ENCODE results near the gene CARMIL3. TPM values are rescaled to one million over a fixed set of nuclear protein-coding genes. Genes with fewer than 3 reads are reported as not detected.

The CARMIL3 gene
- total RNA-seq, 1 experiment from 2014 or later = 0.71 TPM

DNA sequence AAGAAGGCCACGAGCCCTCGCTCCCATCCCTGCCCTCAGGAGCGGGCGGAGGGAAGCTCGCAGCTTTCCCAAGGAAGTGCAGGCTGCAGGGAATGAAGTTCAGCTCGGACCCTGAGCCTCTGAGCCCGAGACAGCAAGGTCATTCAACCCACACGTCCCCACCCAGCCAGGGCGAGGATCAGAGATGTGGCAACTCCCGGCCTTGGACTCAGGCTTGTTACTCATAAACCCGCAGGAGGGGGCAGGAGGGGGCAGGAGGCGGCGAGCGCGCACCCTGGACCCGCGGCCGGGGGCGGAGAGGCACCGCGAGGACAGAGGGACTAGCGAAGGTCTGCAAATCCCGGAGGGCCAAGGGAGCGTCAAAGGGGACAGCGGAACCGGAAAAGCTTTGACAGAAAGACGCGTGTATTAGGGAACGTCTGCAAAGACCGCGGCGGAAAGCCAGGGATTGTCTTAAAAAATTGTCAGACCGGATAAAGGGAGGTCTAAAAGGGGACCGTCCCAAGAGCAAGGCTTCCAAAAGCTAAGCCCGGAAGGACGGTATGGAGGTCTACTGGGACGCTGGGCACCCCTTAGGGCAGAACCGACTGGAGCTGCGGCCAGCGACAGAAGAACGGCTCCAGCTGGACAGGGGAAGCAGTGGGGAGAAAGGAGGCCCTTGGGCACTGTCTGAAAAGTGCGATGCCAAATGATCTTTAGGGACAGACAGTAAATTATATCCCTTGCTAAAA is 62.2 kb downstream of the CARMIL3 start:
- H3K4me2 ChIP-seq (ENCODE audit: low read length) = peak overlapping the region; percentile 95
- DNase-seq (ENCODE audit: low read depth, low spot score) (peak; percentile 94), ATAC-seq (peak; percentile 59)
- peaks cover 7 to 20% of the 10 kb centered on the region in 2 experiments; a peak in 3 of 4 replicates for H3K4me1 ChIP-seq (ENCODE audit: control insufficient read depth in 1 of 2, insufficient read depth in 2 of 2, low read length in 2 of 2)
- no peaks in the 10 kb centered on the region for H3K9me3 ChIP-seq (ENCODE audit: control insufficient read depth in 1 of 2, insufficient read depth in 1 of 2, low read depth in 1 of 2, low read length in 2 of 2)
- no peaks in the 10 kb centered on the region for H3K9me2 ChIP-seq (ENCODE audit: insufficient read depth)
- peaks cover 5 to 9% of the 10 kb centered on the region in 2 experiments; a peak in 2 of 4 replicates for H3K36me3 ChIP-seq (ENCODE audit: control insufficient read depth in 1 of 2, insufficient read depth in 2 of 2, low read length in 2 of 2)
- ChIA-PET RAD21 (ENCODE audit: low non-redundant PET in 1 of 2, low total read pairs in 2 of 2, uncharacterized antibody in 2 of 2, unreplicated experiment in 2 of 2) (interaction anchor here (0.6 to 1.7 kb wide), 4 partner anchors 13 to 52 kb away, joined by 3 to 10 read pairs (median 4); partner anchors contain the start of genes EMC9 (in 1 of the 2) and PSME1 (in 1 of the 2)), CTCF (interaction anchor here (0.7 to 2.7 kb wide), 12 partner anchors 8 to 183 kb away, joined by 3 to 11 read pairs (median 4); partner anchors contain the start of genes EMC9, IRF9, PSME1 and PSME2), POLR2A (interaction anchor here (0.8 to 2.6 kb wide), 17 partner anchors 9 to 184 kb away, joined by 3 to 49 read pairs (median 5); partner anchors contain the start of genes EMC9, FITM1, IPO4 and IRF9)
- peak overlapping the region; percentile 74 for H2AFZ ChIP-seq (ENCODE audit: low read depth, low read length, poor library complexity, severe bottlenecking)
- H3K27me3 ChIP-seq (ENCODE audit: insufficient read depth, low read length) = no peaks in the 10 kb centered on the region
- no peaks in the 10 kb centered on the region for H4K20me1 ChIP-seq (ENCODE audit: insufficient read depth)
- peak overlapping the region; percentile 84 for H3K9ac ChIP-seq (ENCODE audit: low read length)
- H3K79me2 ChIP-seq (ENCODE audit: insufficient read depth, low read length) = peaks cover 14% of the 10 kb centered on the region; the same call in 1 of the 2 replicates
- H3K4me3 ChIP-seq (replicated peaks in 1 of 2; ENCODE audit: low read depth in 1 of 2, low read length in 2 of 2) = peak overlapping the region; percentile 86 to 92
- intact Hi-C loops (cut with micrococcal nuclease) = loop anchor here (1.0 to 5.0 kb wide), 4 partner anchors 20 to 98 kb away; partner anchors contain the start of genes CHMP4A, IRF9, PCK2 and PSME2
- TF ChIP-seq SP1 (IDR thresholded peaks at IDR 0.05; ENCODE audit: low read depth) (no peak), CEBPB (IDR thresholded peaks at IDR 0.05; ENCODE audit: low read depth) (peak; percentile 81), YY1 (IDR thresholded peaks at IDR 0.05; ENCODE audit: extremely low read depth, insufficient replicate concordance, low read depth, low read length) (no peak), JUND (IDR thresholded peaks at IDR 0.05) (no peak), EGR1 (IDR thresholded peaks at IDR 0.05; ENCODE audit: low read depth) (peak; percentile 92), ELF1 (IDR thresholded peaks at IDR 0.05; ENCODE audit: borderline replicate concordance, low read depth) (no peak), ZFX (IDR thresholded peaks at IDR 0.05) (peak; percentile 84), POLR2A (IDR thresholded peaks at IDR 0.05; ENCODE audit: borderline replicate concordance, extremely low read depth, insufficient read depth, insufficient read length) (peak; percentile 73), SIN3A (IDR thresholded peaks at IDR 0.05; ENCODE audit: low read depth) (peak; percentile 92), CBX3 (IDR thresholded peaks at IDR 0.05; ENCODE audit: low read depth) (peak; percentile 14; the same call in 1 of the 2 replicates), POLR2AphosphoS5 (IDR thresholded peaks at IDR 0.05; ENCODE audit: low read depth, low read length) (peak; percentile 83), TCF7L2 (IDR thresholded peaks at IDR 0.05; ENCODE audit: borderline replicate concordance, extremely low read depth, insufficient read depth, insufficient read length) (peak; percentile 69), RAD21 (IDR thresholded peaks at IDR 0.05; ENCODE audit: low read depth) (0 out of 2 replicates have a peak, but pooled peaks have one; percentile 2)
- TF ChIP-seq, protein P1, sequence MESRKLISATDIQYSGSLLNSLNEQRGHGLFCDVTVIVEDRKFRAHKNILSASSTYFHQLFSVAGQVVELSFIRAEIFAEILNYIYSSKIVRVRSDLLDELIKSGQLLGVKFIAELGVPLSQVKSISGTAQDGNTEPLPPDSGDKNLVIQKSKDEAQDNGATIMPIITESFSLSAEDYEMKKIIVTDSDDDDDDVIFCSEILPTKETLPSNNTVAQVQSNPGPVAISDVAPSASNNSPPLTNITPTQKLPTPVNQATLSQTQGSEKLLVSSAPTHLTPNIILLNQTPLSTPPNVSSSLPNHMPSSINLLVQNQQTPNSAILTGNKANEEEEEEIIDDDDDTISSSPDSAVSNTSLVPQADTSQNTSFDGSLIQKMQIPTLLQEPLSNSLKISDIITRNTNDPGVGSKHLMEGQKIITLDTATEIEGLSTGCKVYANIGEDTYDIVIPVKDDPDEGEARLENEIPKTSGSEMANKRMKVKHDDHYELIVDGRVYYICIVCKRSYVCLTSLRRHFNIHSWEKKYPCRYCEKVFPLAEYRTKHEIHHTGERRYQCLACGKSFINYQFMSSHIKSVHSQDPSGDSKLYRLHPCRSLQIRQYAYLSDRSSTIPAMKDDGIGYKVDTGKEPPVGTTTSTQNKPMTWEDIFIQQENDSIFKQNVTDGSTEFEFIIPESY (IDR thresholded peaks at IDR 0.05; ENCODE audit: extremely low read depth, insufficient replicate concordance, low read length) = peak; percentile 20
- TF ChIP-seq, protein P2, sequence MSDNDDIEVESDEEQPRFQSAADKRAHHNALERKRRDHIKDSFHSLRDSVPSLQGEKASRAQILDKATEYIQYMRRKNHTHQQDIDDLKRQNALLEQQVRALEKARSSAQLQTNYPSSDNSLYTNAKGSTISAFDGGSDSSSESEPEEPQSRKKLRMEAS (IDR thresholded peaks at IDR 0.05) = peak; percentile 76
- peak overlapping the region; percentile 97 for H3K27ac ChIP-seq (ENCODE audit: low read depth, low read length)
- no TSS peak for BruUV-seq (replicated peaks)

Data from HCT116 (cell line).